ENCODE data around the gene PAX2. TPM values are rescaled to one million over a fixed set of nuclear protein-coding genes. Genes with fewer than 3 reads are reported as not detected.

Gene PAX2
- not detected in 2 replicates for total RNA-seq

DNA sequence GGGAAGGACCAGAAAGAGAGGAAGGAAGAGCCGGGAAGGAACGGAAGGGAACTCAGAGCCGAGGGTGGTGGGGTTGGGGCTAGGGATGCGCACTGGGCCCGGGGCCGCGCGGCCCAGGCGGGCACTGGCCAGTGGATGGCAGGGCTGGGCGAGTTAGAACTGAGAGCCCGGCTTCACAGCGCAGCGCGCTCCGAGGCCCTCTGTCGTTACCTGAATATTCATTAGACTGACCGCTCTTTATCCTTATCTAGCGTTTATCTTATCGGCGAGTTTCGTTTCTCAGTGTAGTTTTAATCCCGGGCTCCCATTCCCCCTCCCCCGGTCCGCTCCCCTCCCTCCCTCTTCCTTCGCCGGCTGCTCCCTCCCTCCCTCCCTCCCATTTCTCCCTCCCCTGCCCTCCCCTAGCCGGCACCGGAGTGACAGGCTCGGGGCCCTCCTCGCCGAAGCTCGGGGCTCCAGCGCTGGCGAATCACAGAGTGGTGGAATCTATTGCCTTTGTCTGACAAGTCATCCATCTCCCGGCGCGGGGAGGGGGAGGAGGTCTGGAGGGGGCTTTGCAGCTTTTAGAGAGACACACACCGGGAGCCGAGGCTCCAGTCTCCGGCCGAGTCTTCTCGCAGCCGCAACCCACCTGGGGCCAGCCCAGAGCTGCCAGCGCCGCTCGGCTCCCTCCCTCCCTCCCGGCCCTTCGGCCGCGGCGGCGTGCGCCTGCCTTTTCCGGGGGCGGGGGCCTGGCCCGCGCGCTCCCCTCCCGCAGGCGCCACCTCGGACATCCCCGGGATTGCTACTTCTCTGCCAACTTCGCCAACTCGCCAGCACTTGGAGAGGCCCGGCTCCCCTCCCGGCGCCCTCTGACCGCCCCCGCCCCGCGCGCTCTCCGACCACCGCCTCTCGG, at the start of gene PAX2:
PAX2 (plus strand) TSS at position 596 of the 895 bp plus-strand sequence. CDS start 679 bp downstream, outside the sequence.

Other genes with a start within 250 kb of the PAX2 start
- 2.9 and 4.2 TPM in 2 replicates for gene SEC31B, start 225.7 kb upstream of the PAX2 start, total RNA-seq
- 83.3 and 97.6 TPM in 2 replicates for gene NDUFB8, start 215.7 kb upstream of the PAX2 start, total RNA-seq
- gene HIF1AN, start 209.6 kb upstream of the PAX2 start, total RNA-seq = 10.7 and 13.2 TPM in 2 replicates
- 26.7 and 52.3 TPM in 2 replicates for gene SLF2, start 167.4 kb downstream of the PAX2 start, total RNA-seq
- gene SEMA4G, start 223.9 kb downstream of the PAX2 start, total RNA-seq = 0.66 and 1.0 TPM in 2 replicates
- 53.2 and 66.9 TPM in 2 replicates for gene MRPL43, start 241.9 kb downstream of the PAX2 start, total RNA-seq
- 5.6 and 6.1 TPM in 2 replicates for gene TWNK, start 242.0 kb downstream of the PAX2 start, total RNA-seq

Measured in placental pericyte (primary cell).